Measurements from ENCODE around the gene COL26A1. TPM values are rescaled to one million over a fixed set of nuclear protein-coding genes. Genes with fewer than 3 reads are reported as not detected.
A peak's percentile ranks its signal among the peaks of the same experiment; 100 is the strongest.
"Not testable (repeated sequence)": the region's sequence is repeated elsewhere in the genome, so short reads cannot be mapped to it uniquely, and the experiment has no call there.

Gene COL26A1
- total and polyA plus RNA-seq, 7 experiments from 2014 or later = 0.24 TPM; not detected in 6

- H3K9me3 Mint-ChIP-seq = no peaks in the 10 kb centered on the region
- Histone ChIP-seq H3K27ac (ENCODE audit: low read depth, low read length) (no peak overlapping the region), H3K27me3 (ENCODE audit: control insufficient read depth in 2 of 2, insufficient read depth in 2 of 2, low read length in 2 of 2) (no peaks in the 10 kb centered on the region), H3K4me3 (ENCODE audit: low read length) (no peak overlapping the region), H3K36me3 (ENCODE audit: control insufficient read depth in 2 of 3, insufficient read depth in 3 of 3, low read length in 3 of 3) (no peaks in the 10 kb centered on the region), H3K4me1 (ENCODE audit: control insufficient read depth in 2 of 2, insufficient read depth in 2 of 2, low read length in 2 of 2) (no peaks in the 10 kb centered on the region), H3K9me3 (ENCODE audit: control insufficient read depth in 2 of 3, low read length in 3 of 3) (no peaks in the 10 kb centered on the region)
- DNase-seq (no peak), ATAC-seq (no peak)
- H3K4me1 Mint-ChIP-seq = no peaks in the 10 kb centered on the region
- H3K27me3 Mint-ChIP-seq = peaks cover 0 to 4% (median 0%) of the 10 kb centered on the region in 5 donors
- H3K4me3 Mint-ChIP-seq = no peak overlapping the region
- intact Hi-C loops (cut with micrococcal nuclease) = no loop called here
- CTCF ChIA-PET = no interaction called here
- H3K27ac Mint-ChIP-seq = no peak overlapping the region
- POLR2A ChIA-PET = no interaction called here
- no peaks in the 10 kb centered on the region for H3K36me3 Mint-ChIP-seq
These were observed 32.6 kb upstream of the COL26A1 start for GRCh38 chr7:101330011-101330484.

DNA sequence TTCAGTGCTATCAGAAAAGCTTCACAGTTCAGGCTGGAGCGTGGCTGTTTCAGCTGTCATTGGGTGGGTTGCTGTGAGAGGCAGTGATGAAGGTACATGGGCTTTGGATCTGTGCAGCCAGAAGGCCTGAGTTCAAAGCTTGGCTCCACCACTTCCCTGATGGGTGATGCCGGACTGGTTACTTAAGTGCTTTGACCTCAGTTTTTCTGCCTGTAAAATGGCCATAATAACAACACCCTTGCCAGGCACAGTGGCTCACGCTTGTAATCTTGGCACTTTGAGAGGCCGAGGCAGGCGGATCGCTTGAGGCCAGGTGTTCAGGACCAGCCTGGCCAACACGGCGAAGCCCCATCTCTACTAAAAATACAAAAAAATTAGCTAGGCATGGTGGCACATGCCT lies 30.6 kb upstream of the COL26A1 start:
- ChIA-PET CTCF (no interaction called here), POLR2A (no interaction called here)
- no peaks in the 10 kb centered on the region for H3K4me1 ChIP-seq (ENCODE audit: control insufficient read depth in 2 of 2, insufficient read depth in 2 of 2, low read length in 2 of 2)
- ATAC-seq (no peak), DNase-seq (no peak)
- H3K36me3 Mint-ChIP-seq = no peaks in the 10 kb centered on the region
- peaks cover 0 to 4% (median 0%) of the 10 kb centered on the region in 5 donors for H3K27me3 Mint-ChIP-seq
- no peak overlapping the region for H3K4me3 ChIP-seq (ENCODE audit: low read length)
- H3K27me3 ChIP-seq (ENCODE audit: control insufficient read depth in 2 of 2, insufficient read depth in 2 of 2, low read length in 2 of 2) = no peaks in the 10 kb centered on the region
- H3K4me1 Mint-ChIP-seq = no peaks in the 10 kb centered on the region
- no peak overlapping the region for H3K4me3 Mint-ChIP-seq
- H3K9me3 Mint-ChIP-seq = no peaks in the 10 kb centered on the region
- no peaks in the 10 kb centered on the region for H3K9me3 ChIP-seq (ENCODE audit: control insufficient read depth in 2 of 3, low read length in 3 of 3)
- intact Hi-C loops (cut with micrococcal nuclease) = no loop called here
- H3K27ac Mint-ChIP-seq = no peak overlapping the region
- no peak overlapping the region for H3K27ac ChIP-seq (ENCODE audit: low read depth, low read length)
- no peaks in the 10 kb centered on the region for H3K36me3 ChIP-seq (ENCODE audit: control insufficient read depth in 2 of 3, insufficient read depth in 3 of 3, low read length in 3 of 3)

- H3K9me3 Mint-ChIP-seq = no peaks in the 10 kb centered on the region
- Histone ChIP-seq H3K4me1 (ENCODE audit: control insufficient read depth in 2 of 2, insufficient read depth in 2 of 2, low read length in 2 of 2) (no peaks in the 10 kb centered on the region), H3K27ac (ENCODE audit: low read depth, low read length) (no peak overlapping the region), H3K27me3 (ENCODE audit: control insufficient read depth in 2 of 2, insufficient read depth in 2 of 2, low read length in 2 of 2) (no peaks in the 10 kb centered on the region), H3K4me3 (ENCODE audit: low read length) (no peak overlapping the region), H3K9me3 (ENCODE audit: control insufficient read depth in 2 of 3, low read length in 3 of 3) (no peaks in the 10 kb centered on the region), H3K36me3 (ENCODE audit: control insufficient read depth in 2 of 3, insufficient read depth in 3 of 3, low read length in 3 of 3) (no peaks in the 10 kb centered on the region)
- ChIA-PET POLR2A (no interaction called here), CTCF (no interaction called here)
- no peak overlapping the region for H3K4me3 Mint-ChIP-seq
- no peaks in the 10 kb centered on the region for H3K4me1 Mint-ChIP-seq
- H3K36me3 Mint-ChIP-seq = no peaks in the 10 kb centered on the region
- peaks cover 0 to 4% (median 0%) of the 10 kb centered on the region in 5 donors for H3K27me3 Mint-ChIP-seq
- DNase-seq (no peak), ATAC-seq (no peak)
- intact Hi-C loops (cut with micrococcal nuclease) = no loop called here
- no peak overlapping the region for H3K27ac Mint-ChIP-seq
These were observed 28.8 kb upstream of the COL26A1 start for GRCh38 chr7:101333912-101334311.

DNA sequence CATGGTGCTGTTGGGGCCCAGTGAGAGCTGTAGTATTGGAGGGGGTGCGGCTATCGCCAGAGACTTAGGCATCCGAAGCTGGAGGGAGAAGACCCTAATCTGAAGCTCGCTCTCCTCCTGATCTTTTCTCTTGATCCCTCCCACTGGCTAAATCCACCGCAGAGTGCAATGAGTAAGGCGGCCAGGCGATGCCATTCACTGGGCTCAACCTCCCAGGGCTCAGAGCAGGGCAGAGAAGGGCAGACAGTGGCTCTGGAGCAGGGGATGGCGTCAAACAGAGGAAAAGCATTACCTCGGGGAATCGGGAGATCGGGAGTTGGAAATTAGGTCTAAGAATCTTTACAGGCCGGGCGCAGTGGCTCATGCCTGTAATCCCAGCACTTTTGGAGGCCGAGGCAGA lies 22.3 kb upstream of the COL26A1 start:
- no peaks in the 10 kb centered on the region for H3K27me3 Mint-ChIP-seq
- intact Hi-C loops (cut with micrococcal nuclease) = no loop called here
- H3K4me3 Mint-ChIP-seq = peak overlapping the region in 1 of 10 donors; percentile 5
- H3K36me3 Mint-ChIP-seq = no peaks in the 10 kb centered on the region
- ATAC-seq = no peak
- H3K27me3 ChIP-seq (ENCODE audit: control insufficient read depth in 2 of 2, insufficient read depth in 2 of 2, low read length in 2 of 2) = no peaks in the 10 kb centered on the region
- no peaks in the 10 kb centered on the region for H3K36me3 ChIP-seq (ENCODE audit: control insufficient read depth in 2 of 3, insufficient read depth in 3 of 3, low read length in 3 of 3)
- ChIA-PET CTCF (interaction anchor here (0.5 to 0.6 kb wide), 2 partner anchors 101 to 412 kb away, joined by 3 to 4 read pairs; no protein-coding TSS in a partner anchor), POLR2A (no interaction called here)
- peaks cover 0 to 2% (median 0%) of the 10 kb centered on the region in 7 donors for H3K4me1 Mint-ChIP-seq
- no peaks in the 10 kb centered on the region for H3K4me1 ChIP-seq (ENCODE audit: control insufficient read depth in 2 of 2, insufficient read depth in 2 of 2, low read length in 2 of 2)
- H3K4me3 ChIP-seq (ENCODE audit: low read length) = no peak overlapping the region
- peak overlapping the region in 1 of 9 donors; percentile 51 for H3K27ac Mint-ChIP-seq
- H3K9me3 Mint-ChIP-seq = no peaks in the 10 kb centered on the region
- H3K27ac ChIP-seq (ENCODE audit: low read depth, low read length) = no peak overlapping the region
- no peak for DNase-seq
- H3K9me3 ChIP-seq (ENCODE audit: control insufficient read depth in 2 of 3, low read length in 3 of 3) = no peaks in the 10 kb centered on the region

GRCh38 chr7:101342892-101343291 lies 19.8 kb upstream of the COL26A1 start:
- ATAC-seq = no peak

GRCh38 chr7:101347477-101347876 lies 15.2 kb upstream of the COL26A1 start:
- intact Hi-C loops (cut with micrococcal nuclease) = no loop called here
- H3K9me3 Mint-ChIP-seq = no peaks in the 10 kb centered on the region
- H3K36me3 Mint-ChIP-seq = no peaks in the 10 kb centered on the region
- ATAC-seq (no peak), DNase-seq (no peak)
- Histone ChIP-seq H3K27ac (ENCODE audit: low read depth, low read length) (no peak overlapping the region), H3K36me3 (ENCODE audit: control insufficient read depth in 2 of 3, insufficient read depth in 3 of 3, low read length in 3 of 3) (no peaks in the 10 kb centered on the region), H3K9me3 (ENCODE audit: control insufficient read depth in 2 of 3, low read length in 3 of 3) (no peaks in the 10 kb centered on the region), H3K4me1 (ENCODE audit: control insufficient read depth in 2 of 2, insufficient read depth in 2 of 2, low read length in 2 of 2) (no peaks in the 10 kb centered on the region), H3K27me3 (ENCODE audit: control insufficient read depth in 2 of 2, insufficient read depth in 2 of 2, low read length in 2 of 2) (no peaks in the 10 kb centered on the region), H3K4me3 (ENCODE audit: low read length) (no peak overlapping the region)
- peaks cover 0 to 14% (median 6%) of the 10 kb centered on the region in 5 donors for H3K27me3 Mint-ChIP-seq
- peaks cover 0 to 7% (median 0%) of the 10 kb centered on the region in 7 donors for H3K4me1 Mint-ChIP-seq
- CTCF ChIA-PET = interaction anchor here (0.6 to 0.9 kb wide), 2 partner anchors 17 to 545 kb away, joined by 3 to 4 read pairs; no protein-coding TSS in a partner anchor
- H3K4me3 Mint-ChIP-seq = no peak overlapping the region
- POLR2A ChIA-PET = no interaction called here
- H3K27ac Mint-ChIP-seq = no peak overlapping the region

More at GRCh38 chr7:101342892-101343291, 19.8 kb upstream of the COL26A1 start:
- H3K27ac ChIP-seq (ENCODE audit: low read depth, low read length) = no peak overlapping the region
- Mint-ChIP-seq H3K27ac (no peak overlapping the region), H3K9me3 (no peaks in the 10 kb centered on the region), H3K36me3 (no peaks in the 10 kb centered on the region), H3K4me1 (peaks cover 0 to 2% (median 0%) of the 10 kb centered on the region in 7 donors), H3K27me3 (no peaks in the 10 kb centered on the region), H3K4me3 (no peak overlapping the region)
- ChIA-PET CTCF (no interaction called here), POLR2A (no interaction called here)
- no peaks in the 10 kb centered on the region for H3K4me1 ChIP-seq (ENCODE audit: control insufficient read depth in 2 of 2, insufficient read depth in 2 of 2, low read length in 2 of 2)
- H3K27me3 ChIP-seq (ENCODE audit: control insufficient read depth in 2 of 2, insufficient read depth in 2 of 2, low read length in 2 of 2) = no peaks in the 10 kb centered on the region
- no peak overlapping the region for H3K4me3 ChIP-seq (ENCODE audit: low read length)
- no peaks in the 10 kb centered on the region for H3K36me3 ChIP-seq (ENCODE audit: control insufficient read depth in 2 of 3, insufficient read depth in 3 of 3, low read length in 3 of 3)
- intact Hi-C loops (cut with micrococcal nuclease) = no loop called here
- DNase-seq = no peak
- no peaks in the 10 kb centered on the region for H3K9me3 ChIP-seq (ENCODE audit: control insufficient read depth in 2 of 3, low read length in 3 of 3)

GRCh38 chr7:101348456-101349067 lies 14.1 kb upstream of the COL26A1 start:
- DNase-seq; H3K36me3 ChIP-seq (ENCODE audit: control insufficient read depth in 2 of 3, insufficient read depth in 3 of 3, low read length in 3 of 3); ATAC-seq; H3K4me3 ChIP-seq (ENCODE audit: low read length); CTCF ChIA-PET; H3K4me1 ChIP-seq (ENCODE audit: control insufficient read depth in 2 of 2, insufficient read depth in 2 of 2, low read length in 2 of 2); H3K36me3 Mint-ChIP-seq; H3K9me3 ChIP-seq (ENCODE audit: control insufficient read depth in 2 of 3, low read length in 3 of 3); H3K9me3 Mint-ChIP-seq; POLR2A ChIA-PET; H3K27me3 ChIP-seq (ENCODE audit: control insufficient read depth in 2 of 2, insufficient read depth in 2 of 2, low read length in 2 of 2); intact Hi-C loops (cut with micrococcal nuclease); H3K27ac Mint-ChIP-seq; H3K4me3 Mint-ChIP-seq; H3K27ac ChIP-seq (ENCODE audit: low read depth, low read length): not testable (repeated sequence)
- Mint-ChIP-seq H3K27me3 (peaks cover 0 to 19% (median 6%) of the 10 kb centered on the region in 5 donors), H3K4me1 (peaks cover 0 to 10% (median 0%) of the 10 kb centered on the region in 7 donors)

Measured in naive thymus-derived CD4-positive, alpha-beta T cell (primary cell).